Mesangial cell (primary cell): ENCODE results near the gene REXO5. TPM values are rescaled to one million over a fixed set of nuclear protein-coding genes. Genes with fewer than 3 reads are reported as not detected.

Experiments
- total RNA-seq: library from RNA; depleted of rRNA; stranded (reverse); fragments of >200 nt; gene quantifications from 2 replicates; pipeline ENCODE4 v1.2.3, GENCODE V29; 2015

REXO5 gene
- 0.89 and 4.9 TPM in 2 replicates for total RNA-seq

GRCh38 chr16:20806168-20807050 is at the start of gene REXO5, which contains the start of gene ERI2:
Gene REXO5, plus strand, starts transcription at chr16:20806527. Its CDS starts 427 bp downstream, at chr16:20806954.
Gene ERI2, minus strand, starts transcription at chr16:20806472. Its CDS starts 42 bp downstream, at chr16:20806430.

GRCh38 chr16:20763461-20764232 is 42.7 kb upstream of the REXO5 start, which contains the start of gene ACSM3:
Gene ACSM3, plus strand, starts transcription at chr16:20764014. Its CDS starts 6,021 bp downstream, at chr16:20770035.

Other genes starting within 250 kb of the REXO5 start
- under 0.01 TPM in 1 of 2 replicates, not detected in the other for gene ACSM2B, start 230.2 kb upstream of the REXO5 start, total RNA-seq
- gene ACSM1, start 108.8 kb upstream of the REXO5 start, total RNA-seq: under 0.01 and 1.0 TPM in 2 replicates
- 57.7 and 90.6 TPM in 2 replicates for gene THUMPD1, start 64.7 kb upstream of the REXO5 start, total RNA-seq
- 2.9 and 13.4 TPM in 2 replicates for gene ACSM3, start 42.5 kb upstream of the REXO5 start, total RNA-seq
- gene ERI2, start 55 bp upstream of the REXO5 start, total RNA-seq: 8.5 and 9.4 TPM in 2 replicates
- gene DCUN1D3, start 93.8 kb downstream of the REXO5 start, total RNA-seq: 5.2 and 10.3 TPM in 2 replicates
- 24.3 and 27.0 TPM in 2 replicates for gene LYRM1, start 94.2 kb downstream of the REXO5 start, total RNA-seq